Endodermal cell (in vitro differentiated cells): ENCODE results near the gene LPXN. TPM values are rescaled to one million over a fixed set of nuclear protein-coding genes. Genes with fewer than 3 reads are reported as not detected.

Experiments
- DNase-seq: peaks from one replicate; pipeline ENCODE4 v3.0.0-alpha.2; 2017
- H3K27ac ChIP-seq: 2 replicates; pipeline ENCODE4 v1.5.1; 2013; ENCODE audit warnings: mild to moderate bottlenecking, low read depth, low read length, moderate library complexity
- H3K27me3 ChIP-seq: 2 replicates; pipeline ENCODE4 v1.6.1; 2013; ENCODE audit warnings: mild to moderate bottlenecking, low read length, moderate library complexity; ENCODE audit not compliant: insufficient read depth, control insufficient read depth, poor library complexity, severe bottlenecking
- H3K36me3 ChIP-seq: 2 replicates; pipeline ENCODE4 v1.7.0; 2013; ENCODE audit warnings: mild to moderate bottlenecking, low read length, moderate library complexity; ENCODE audit not compliant: control insufficient read depth, insufficient read depth
- H3K4me1 ChIP-seq: one replicate; pipeline ENCODE4 v1.7.0; 2013; ENCODE audit warnings: low read length; ENCODE audit not compliant: control insufficient read depth, insufficient read depth
- H3K4me3 ChIP-seq: 2 replicates; pipeline ENCODE4 v1.5.1; 2013; ENCODE audit warnings: mild to moderate bottlenecking, low read length, moderate library complexity
- H3K9ac ChIP-seq: 2 replicates; pipeline ENCODE4 v1.6.1; 2013; ENCODE audit warnings: mild to moderate bottlenecking, low read length, moderate library complexity; ENCODE audit not compliant: poor library complexity, severe bottlenecking; ENCODE audit errors: extremely low read depth
- H3K9me3 ChIP-seq: 2 replicates; pipeline ENCODE4 v1.6.1; 2013; ENCODE audit warnings: mild to moderate bottlenecking, low read length, moderate library complexity; ENCODE audit not compliant: control insufficient read depth
- H3K27ac Mint-ChIP-seq: 2 replicates; pipeline ENCODE4 v1.8.0; 2020; ENCODE audit warnings: mixed read lengths
- H3K27me3 Mint-ChIP-seq: 2 replicates; pipeline ENCODE4 v1.8.0; 2021; ENCODE audit warnings: mild to moderate bottlenecking, mixed read lengths; ENCODE audit not compliant: insufficient read depth
- H3K36me3 Mint-ChIP-seq: 2 replicates; pipeline ENCODE4 v1.8.0; 2020; ENCODE audit warnings: low read depth, mixed read lengths
- H3K4me1 Mint-ChIP-seq: 2 replicates; pipeline ENCODE4 v1.8.0; 2020; ENCODE audit warnings: mixed read lengths
- H3K4me3 Mint-ChIP-seq: 2 replicates; pipeline ENCODE4 v1.8.0; 2020; ENCODE audit warnings: mild to moderate bottlenecking, moderate library complexity, mixed read lengths
- H3K9me3 Mint-ChIP-seq: 2 replicates; pipeline ENCODE4 v1.8.0; 2020; ENCODE audit warnings: mild to moderate bottlenecking, mixed read lengths
- CTCF ChIP-seq: fragments of 200-600 bp; sonication (generic); conservative IDR thresholded peaks from 2 replicates; pipeline ENCODE4 v1.5.0; 2021; ENCODE audit warnings: antibody characterized with exemption, mild to moderate bottlenecking
- WGBS, 2 experiments: methylation state at CpG; one replicate each; pipeline versions ENCODE4 v1.1.5 to v1.1.7; 2013; ENCODE audit warnings: missing lambda C conversion rate in 2 of 2, mixed read lengths in 1 of 2; ENCODE audit not compliant: insufficient coverage in 1 of 2, insufficient read length in 1 of 2; 5-methylcytosine and 5-hydroxymethylcytosine counted together
- total RNA-seq, 2 donors: library from RNA; stranded (reverse); fragmentation: NEBNext Ultra II Directional in 1 of 2; extraction: Animal tissue kit (Norgen Biotek cat#: 25700) in 1 of 2; gene quantifications; 2 replicates in 1 of 2; 3 replicates in 1 of 2; pipeline ENCODE4 v1.2.1, GENCODE V29; 2021

LPXN gene
- total RNA-seq, 2 donors from 2014 or later: 1.9 to 2.7 TPM

DNA sequence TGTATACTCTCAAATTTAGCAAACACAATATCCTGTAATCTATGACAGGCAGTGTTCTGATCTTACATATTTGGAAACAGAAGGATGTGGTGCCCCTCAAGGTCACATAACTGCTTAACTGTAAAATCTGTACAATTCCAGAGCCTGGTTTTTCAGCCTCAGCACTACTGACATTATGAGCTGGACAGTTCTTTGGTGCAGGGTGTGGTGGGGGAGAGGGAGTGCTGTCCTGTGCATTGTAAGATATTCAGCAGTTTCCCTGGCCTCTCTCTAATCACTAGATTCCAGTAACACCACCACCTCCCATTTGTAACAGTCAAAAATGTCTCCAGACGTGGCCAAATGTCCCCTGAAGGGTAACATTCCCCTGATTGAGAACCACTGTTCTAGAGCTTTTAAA lies 65.9 kb downstream of the LPXN start:
- no peaks in the 10 kb centered on the region for H3K4me1 ChIP-seq
- Mint-ChIP-seq H3K4me3 (no peak overlapping the region), H3K36me3 (no peaks in the 10 kb centered on the region), H3K4me1 (peaks cover 10% of the 10 kb centered on the region), H3K27me3 (peaks cover 2% of the 10 kb centered on the region), H3K27ac (no peak overlapping the region), H3K9me3 (no peaks in the 10 kb centered on the region)
- no peak for TF ChIP-seq CTCF
- no peak for DNase-seq
- no peaks in the 10 kb centered on the region for H3K9me3 ChIP-seq
- H3K4me3 ChIP-seq: no peak overlapping the region
- 69% methylated on average over 1 of the region's 1 CpG; no CpG with 5 or more reads in 1 of the 2 experiments for WGBS, 2 experiments
- H3K27ac ChIP-seq: no peak overlapping the region
- H3K36me3 ChIP-seq: no peaks in the 10 kb centered on the region
- H3K9ac ChIP-seq: no peak overlapping the region
- no peaks in the 10 kb centered on the region for H3K27me3 ChIP-seq

- Mint-ChIP-seq H3K27ac (no peak overlapping the region), H3K9me3 (no peaks in the 10 kb centered on the region), H3K27me3 (peaks cover 2% of the 10 kb centered on the region), H3K4me1 (peaks cover 10% of the 10 kb centered on the region), H3K36me3 (no peaks in the 10 kb centered on the region), H3K4me3 (no peak overlapping the region)
- no peak for DNase-seq
- Histone ChIP-seq H3K9ac (no peak overlapping the region), H3K4me3 (no peak overlapping the region), H3K9me3 (no peaks in the 10 kb centered on the region), H3K4me1 (no peaks in the 10 kb centered on the region), H3K36me3 (no peaks in the 10 kb centered on the region), H3K27ac (no peak overlapping the region), H3K27me3 (no peaks in the 10 kb centered on the region)
- TF ChIP-seq CTCF: no peak
These were observed 66.8 kb downstream of the LPXN start for GRCh38 chr11:58508814-58509213.

GRCh38 chr11:58508005-58508404 lies 67.7 kb downstream of the LPXN start, which contains the start of gene OR5B21:
Gene OR5B21, minus strand, starts transcription at chr11:58508105. Its CDS starts 0 bp downstream, at chr11:58508105.
- peaks cover 2% of the 10 kb centered on the region for H3K27me3 Mint-ChIP-seq
- no peak within 1 kb of the TSS for H3K4me3 Mint-ChIP-seq
- Histone ChIP-seq H3K9me3 (no peaks in the 10 kb centered on the region), H3K9ac (no peak within 1 kb of the TSS), H3K4me3 (no peak within 1 kb of the TSS), H3K27me3 (no peaks in the 10 kb centered on the region), H3K27ac (no peak within 1 kb of the TSS), H3K36me3 (no peaks in the 10 kb centered on the region), H3K4me1 (no peaks in the 10 kb centered on the region)
- 100% methylated on average over 1 of the region's 1 CpG; no CpG with 5 or more reads in 1 of the 2 experiments for WGBS, 2 experiments
- no peak for DNase-seq
- H3K27ac Mint-ChIP-seq: no peak within 1 kb of the TSS
- no peaks in the 10 kb centered on the region for H3K36me3 Mint-ChIP-seq
- no peak for TF ChIP-seq CTCF
- H3K9me3 Mint-ChIP-seq: no peaks in the 10 kb centered on the region
- H3K4me1 Mint-ChIP-seq: peaks cover 9% of the 10 kb centered on the region
